HG02571 (cell line): ENCODE results near the gene LILRA2.
"Not testable (repeated sequence)": the region's sequence is repeated elsewhere in the genome, so short reads cannot be mapped to it uniquely, and the experiment has no call there.

Source experiments
- ATAC-seq: cut with Tn5 transposase; IDR thresholded peaks from one replicate; pipeline ENCODE4 v1.9.1; 2021; ENCODE audit warnings: mild to moderate bottlenecking, moderate library complexity; ENCODE audit not compliant: unreplicated experiment

The LILRA2 gene

DNA sequence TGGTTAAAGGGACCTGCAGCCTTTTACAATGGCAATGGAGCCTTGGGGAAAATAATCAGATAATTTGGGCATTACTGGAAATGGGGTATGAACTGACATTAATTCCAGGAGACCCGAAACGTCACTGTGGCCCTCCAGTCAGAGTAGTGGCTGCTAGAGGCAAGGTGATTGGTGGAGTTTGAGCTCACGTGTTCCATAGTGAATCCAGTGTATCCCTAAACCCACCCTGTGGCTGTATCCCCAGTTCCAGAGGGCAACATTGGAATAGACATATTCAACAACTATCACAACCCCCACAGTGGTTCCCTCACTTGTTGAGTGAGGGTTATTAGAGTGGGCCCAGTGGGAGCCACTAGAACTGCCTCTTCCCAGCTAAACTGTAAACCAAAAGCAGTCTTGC is 3.3 kb upstream of the LILRA2 start:
- no peak for ATAC-seq

DNA sequence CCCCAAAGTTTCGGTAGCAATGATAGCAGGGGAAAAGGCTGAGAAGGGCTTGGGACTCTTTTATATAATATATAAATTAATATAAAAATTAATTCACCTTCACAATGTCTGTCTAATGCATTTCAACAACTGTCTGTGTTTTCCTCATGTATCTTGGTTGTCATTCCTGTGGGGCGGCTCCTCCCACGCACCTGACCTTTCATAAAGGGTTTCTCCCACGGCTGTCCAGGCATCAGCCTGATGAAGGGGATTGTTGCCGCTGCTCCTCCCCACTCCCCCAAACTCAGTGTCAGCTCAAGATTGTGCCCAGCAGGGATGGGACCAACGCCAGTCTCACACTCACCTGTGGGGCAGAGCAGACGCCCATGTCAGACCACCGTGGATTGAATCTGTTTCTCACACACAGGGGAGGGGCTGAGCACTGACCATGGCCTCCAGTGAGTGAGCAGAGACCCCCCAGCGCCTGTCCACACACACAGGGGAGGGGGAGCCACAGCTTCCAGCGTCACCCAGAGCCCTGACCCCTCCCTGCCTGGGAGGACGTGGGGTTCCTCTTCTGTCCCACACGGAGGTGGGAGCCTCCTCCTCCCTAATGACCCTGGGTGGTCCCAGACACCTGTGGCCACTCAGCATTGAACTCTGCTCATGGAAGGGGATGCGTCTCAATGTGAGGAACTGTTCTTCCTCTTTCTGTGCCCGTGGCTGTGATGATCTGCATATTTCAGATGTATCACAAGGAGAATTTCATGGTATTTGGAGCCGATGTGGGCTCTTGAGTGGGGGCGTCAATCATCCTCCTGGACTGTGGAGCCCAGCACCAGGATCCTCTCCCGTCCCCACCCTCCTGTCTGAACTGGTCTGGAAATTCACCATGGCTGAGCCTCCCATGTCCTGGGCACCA is 1.6 kb upstream of the LILRA2 start:
- not testable (repeated sequence) for ATAC-seq

- ATAC-seq, result no peak
These were observed 786 bp upstream of the LILRA2 start for GRCh38 chr19:54572696-54573311.

DNA sequence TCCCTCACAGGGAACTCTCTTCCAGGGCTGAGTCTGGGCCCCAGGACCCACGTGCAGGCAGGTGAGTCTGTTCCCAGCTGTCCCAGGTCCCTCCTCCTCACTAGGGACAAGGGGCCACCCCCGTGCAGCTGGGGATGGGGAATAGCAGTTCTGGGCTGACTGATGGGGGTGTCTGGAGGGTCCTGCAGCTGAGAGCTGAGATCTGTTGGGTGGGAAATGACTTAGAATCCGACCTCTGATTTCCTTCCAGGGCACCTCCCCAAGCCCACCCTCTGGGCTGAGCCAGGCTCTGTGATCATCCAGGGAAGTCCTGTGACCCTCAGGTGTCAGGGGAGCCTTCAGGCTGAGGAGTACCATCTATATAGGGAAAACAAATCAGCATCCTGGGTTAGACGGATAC is 461 bp downstream of the LILRA2 start:
- no peak for ATAC-seq

- no peak for ATAC-seq
These were observed 1.0 kb downstream of the LILRA2 start for GRCh38 chr19:54574527-54575056.

GRCh38 chr19:54575205-54575604 is 1.6 kb downstream of the LILRA2 start:
- not testable (repeated sequence) for ATAC-seq

DNA sequence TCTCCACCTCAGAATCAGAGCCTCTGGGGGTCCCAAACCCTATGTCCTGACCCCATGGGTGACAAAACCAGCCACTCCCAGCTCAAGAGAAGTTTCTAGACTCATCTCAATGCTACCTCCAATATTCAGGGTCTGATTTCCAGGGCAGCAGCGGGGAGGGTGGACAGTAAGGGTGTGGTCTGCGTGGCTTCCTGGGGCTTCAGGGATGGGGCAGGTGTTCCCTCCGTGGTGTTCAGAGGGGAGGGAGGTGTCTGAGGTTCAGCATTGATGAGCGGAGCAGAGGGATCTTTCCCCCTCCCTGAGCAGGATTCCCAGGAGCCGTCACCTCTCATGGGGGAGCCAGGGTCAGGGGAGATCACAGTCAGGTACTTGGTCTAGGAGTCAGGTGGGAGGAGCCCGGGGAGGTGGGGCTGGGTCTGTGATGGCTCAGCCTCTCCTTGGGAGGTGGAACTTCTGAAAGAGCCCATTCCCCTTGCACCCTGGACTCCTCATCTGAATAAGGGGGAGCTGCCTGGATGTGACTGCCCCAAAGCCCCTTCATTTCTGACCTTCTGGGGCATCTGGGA is 2.9 kb downstream of the LILRA2 start:
- no peak for ATAC-seq

DNA sequence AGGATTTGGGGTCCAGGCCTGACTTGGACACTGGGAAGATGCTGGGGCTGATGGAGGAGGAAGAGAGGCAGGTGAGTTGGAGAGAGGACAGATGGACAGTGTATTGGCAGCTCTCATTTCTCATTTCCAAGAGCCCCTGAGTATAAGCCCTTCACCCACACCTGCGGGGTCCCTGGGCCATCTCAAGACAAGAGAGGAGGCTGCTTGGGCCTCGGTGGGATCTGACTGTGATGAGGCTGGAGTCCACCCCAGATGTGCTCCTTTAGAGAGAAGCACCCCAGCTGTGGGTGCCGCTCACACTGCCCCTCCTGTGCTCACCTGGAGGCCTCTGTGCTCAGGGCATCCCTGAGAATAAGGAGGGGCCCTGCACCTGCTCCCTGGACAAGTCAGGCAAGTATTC is 3.7 kb downstream of the LILRA2 start:
- ATAC-seq, result no peak

DNA sequence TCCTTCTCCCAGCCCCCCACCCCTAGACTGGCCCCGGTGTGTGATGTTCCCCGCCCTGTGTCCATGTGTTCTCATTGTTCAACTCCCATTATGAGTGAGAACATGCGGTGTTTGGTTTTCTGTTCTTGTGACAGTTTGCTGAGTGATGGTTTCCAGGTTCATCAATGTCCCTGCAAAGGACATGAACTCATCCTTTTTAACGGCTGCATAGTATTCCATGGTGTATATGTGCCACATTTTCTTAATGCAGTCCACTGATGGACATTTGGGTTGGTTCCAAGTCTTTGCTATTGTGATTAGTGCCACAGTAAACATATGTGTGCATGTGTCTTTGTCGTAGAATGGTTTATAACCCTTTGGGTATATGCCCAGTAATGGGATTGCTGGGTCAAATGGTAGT is 4.7 kb downstream of the LILRA2 start:
- ATAC-seq, result not testable (repeated sequence)

GRCh38 chr19:54586397-54586796 is 12.8 kb downstream of the LILRA2 start:
- ATAC-seq, result no peak

DNA sequence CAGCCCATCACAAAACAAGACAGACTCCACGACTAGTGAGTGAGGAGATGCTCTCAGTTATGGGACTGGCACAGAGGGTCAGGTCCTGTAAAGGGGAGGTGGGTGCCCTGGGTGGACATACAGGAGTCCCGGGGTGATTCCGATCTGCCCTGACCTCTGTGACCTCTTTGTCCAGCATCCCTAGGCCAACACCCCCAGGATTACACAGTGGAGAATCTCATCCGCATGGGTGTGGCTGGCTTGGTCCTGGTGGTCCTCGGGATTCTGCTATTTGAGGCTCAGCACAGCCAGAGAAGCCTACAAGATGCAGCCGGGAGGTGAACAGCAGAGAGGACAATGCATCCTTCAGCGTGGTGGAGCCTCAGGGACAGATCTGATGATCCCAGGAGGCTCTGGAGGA is 13.4 kb downstream of the LILRA2 start:
- ATAC-seq, result no peak

- ATAC-seq, result not testable (repeated sequence)
These were observed 19.9 kb downstream of the LILRA2 start, which contains the start of gene LILRA1 for GRCh38 chr19:54593445-54593844. LILRA1 (plus strand) TSS chr19:54593632; CDS start chr19:54594245, 613 bp downstream.

GRCh38 chr19:54593931-54594626 is 20.5 kb downstream of the LILRA2 start:
- not testable (repeated sequence) for ATAC-seq

GRCh38 chr19:54594737-54595136 is 21.1 kb downstream of the LILRA2 start:
- ATAC-seq, result no peak

- ATAC-seq, result not testable (repeated sequence)
These were observed 22.3 kb downstream of the LILRA2 start for GRCh38 chr19:54595680-54596436.

DNA sequence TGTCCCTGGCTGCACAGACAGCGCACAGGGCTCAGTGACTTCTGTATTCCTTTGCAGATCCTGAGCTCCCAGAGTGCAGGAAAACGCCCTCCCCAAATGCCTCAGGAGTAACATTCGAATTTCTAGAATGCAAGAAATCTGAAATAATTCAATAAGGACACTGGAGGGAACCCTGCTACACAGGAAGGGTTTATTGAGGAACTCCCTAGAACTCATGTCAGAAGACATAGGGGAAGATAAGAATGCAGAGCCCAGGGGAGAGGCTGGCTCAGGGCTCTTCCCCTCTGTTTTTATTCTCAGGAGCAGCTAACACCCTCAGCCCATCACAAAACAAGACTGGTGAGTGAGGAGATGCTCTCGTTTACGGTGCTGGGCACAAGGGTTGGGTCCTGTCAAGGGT is 26.6 kb downstream of the LILRA2 start:
- no peak for ATAC-seq

DNA sequence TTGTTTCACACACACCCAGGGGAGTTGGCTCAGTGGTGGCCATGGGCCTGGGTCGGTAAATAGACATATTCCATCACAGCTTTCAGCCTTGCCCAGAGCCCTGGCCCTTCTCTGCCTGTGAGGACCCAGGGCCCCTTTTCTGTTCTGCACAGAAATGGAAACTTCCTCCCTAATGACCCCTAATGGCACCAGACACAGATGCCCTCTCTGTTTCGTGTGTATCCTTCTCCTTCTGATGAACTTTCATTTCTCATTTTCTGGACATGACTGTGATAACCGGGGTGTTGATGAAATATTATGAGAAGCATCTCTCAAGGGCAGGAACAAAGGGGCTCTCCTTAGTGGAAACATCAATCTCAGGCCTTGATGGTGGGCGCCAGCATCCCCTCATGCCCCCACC is 32.6 kb downstream of the LILRA2 start:
- peak; percentile 15 for ATAC-seq

DNA sequence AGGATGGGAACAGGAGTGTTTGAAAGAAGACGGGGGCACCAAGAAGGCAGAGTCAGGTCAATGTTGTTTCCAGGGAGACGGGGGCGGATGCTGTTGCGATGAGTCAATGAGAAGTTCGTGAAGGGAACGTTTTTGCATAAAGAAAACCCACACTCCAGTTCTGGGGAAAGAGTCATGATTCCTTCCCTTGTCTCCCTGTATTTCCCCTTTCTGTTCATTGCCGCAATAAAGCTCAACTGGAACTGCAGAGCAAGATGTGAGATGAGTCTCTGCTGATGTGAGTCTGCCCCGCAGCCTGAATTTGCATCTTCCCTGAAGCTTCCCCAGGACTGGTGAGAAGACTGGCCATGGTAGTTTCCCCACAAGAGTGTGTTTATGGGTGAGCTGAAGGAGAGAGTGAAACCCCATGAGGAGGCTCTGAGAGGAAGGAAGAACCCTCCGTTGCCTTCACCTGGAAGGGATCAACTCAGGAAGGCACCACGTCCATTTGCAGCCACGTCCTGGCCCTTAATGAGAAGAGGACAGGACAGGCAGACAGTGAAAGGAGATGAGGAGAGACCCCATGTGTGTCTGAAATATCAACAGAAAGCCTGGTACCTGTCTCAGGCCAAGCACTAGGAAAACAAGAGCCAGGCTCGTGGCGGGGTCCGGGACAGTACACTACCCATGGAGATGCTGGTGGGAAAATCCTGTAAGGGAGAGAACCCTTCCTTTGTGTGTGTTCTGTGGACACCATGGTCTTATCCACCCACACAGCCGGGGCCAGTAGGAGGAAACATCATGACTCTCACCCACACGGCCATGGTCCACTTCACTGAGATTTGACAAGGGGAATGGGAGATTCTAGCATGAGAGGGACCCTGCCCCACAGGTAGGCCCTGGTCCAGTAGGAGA is 33.5 kb downstream of the LILRA2 start:
- ATAC-seq, result peak; percentile 48

DNA sequence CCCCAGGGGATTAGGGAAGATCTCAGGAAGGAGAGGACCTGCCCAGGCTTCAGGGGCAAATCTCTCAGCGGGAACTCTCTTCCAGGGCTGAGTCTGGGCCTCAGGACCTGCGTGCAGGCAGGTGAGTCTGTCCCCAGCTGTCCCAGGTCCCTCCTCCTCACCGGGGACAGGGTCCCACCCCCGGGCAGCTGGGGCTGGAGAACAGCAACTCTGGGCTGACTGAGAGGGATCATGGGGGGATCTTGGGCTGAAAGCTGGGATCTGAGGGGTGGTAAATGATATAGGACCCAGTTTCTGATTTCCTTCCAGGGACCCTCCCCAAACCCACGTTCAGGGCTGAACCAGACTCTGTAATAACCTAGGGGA is 34.2 kb downstream of the LILRA2 start:
- no peak for ATAC-seq
